ENCODE measurements around the gene TENM3.

TENM3 gene

DNA sequence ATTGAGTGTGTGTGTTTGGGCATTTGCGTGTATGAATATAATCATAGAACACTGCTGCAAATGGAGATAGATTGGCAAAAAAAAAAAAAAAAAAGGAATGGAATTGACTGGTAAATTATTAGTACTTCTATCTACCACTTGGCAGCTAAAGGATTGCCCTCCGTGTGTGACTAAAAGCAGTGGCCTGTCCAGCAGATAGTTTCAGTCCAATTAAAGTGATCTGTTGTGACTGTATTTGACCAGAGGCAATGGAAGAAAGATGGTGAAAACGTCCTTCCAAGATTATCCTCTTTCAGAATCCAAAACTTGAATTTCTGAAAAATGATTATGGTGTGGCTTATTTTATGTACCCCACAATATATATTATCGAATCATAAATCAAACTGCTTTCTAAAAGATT lies 19.5 kb upstream of the TENM3 start:
- TF ChIP-seq POLR2A (IDR thresholded peaks at IDR 0.05; ENCODE audit: extremely low read depth, insufficient read length) = no peak
- TF ChIP-seq, protein P1, sequence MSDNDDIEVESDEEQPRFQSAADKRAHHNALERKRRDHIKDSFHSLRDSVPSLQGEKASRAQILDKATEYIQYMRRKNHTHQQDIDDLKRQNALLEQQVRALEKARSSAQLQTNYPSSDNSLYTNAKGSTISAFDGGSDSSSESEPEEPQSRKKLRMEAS (IDR thresholded peaks at IDR 0.05; ENCODE audit: low read depth, low read length) = no peak
- no peak for TF ChIP-seq MYC (IDR thresholded peaks at IDR 0.05; ENCODE audit: low read depth, low read length)
- TF ChIP-seq, protein P2, sequence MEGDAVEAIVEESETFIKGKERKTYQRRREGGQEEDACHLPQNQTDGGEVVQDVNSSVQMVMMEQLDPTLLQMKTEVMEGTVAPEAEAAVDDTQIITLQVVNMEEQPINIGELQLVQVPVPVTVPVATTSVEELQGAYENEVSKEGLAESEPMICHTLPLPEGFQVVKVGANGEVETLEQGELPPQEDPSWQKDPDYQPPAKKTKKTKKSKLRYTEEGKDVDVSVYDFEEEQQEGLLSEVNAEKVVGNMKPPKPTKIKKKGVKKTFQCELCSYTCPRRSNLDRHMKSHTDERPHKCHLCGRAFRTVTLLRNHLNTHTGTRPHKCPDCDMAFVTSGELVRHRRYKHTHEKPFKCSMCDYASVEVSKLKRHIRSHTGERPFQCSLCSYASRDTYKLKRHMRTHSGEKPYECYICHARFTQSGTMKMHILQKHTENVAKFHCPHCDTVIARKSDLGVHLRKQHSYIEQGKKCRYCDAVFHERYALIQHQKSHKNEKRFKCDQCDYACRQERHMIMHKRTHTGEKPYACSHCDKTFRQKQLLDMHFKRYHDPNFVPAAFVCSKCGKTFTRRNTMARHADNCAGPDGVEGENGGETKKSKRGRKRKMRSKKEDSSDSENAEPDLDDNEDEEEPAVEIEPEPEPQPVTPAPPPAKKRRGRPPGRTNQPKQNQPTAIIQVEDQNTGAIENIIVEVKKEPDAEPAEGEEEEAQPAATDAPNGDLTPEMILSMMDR (IDR thresholded peaks at IDR 0.05; ENCODE audit: low read depth, low read length) = no peak
- DNase-seq (ENCODE audit: low read depth) = no peak
- H3K4me3 ChIP-seq (ENCODE audit: low read depth, low read length) = no peak overlapping the region

DNA sequence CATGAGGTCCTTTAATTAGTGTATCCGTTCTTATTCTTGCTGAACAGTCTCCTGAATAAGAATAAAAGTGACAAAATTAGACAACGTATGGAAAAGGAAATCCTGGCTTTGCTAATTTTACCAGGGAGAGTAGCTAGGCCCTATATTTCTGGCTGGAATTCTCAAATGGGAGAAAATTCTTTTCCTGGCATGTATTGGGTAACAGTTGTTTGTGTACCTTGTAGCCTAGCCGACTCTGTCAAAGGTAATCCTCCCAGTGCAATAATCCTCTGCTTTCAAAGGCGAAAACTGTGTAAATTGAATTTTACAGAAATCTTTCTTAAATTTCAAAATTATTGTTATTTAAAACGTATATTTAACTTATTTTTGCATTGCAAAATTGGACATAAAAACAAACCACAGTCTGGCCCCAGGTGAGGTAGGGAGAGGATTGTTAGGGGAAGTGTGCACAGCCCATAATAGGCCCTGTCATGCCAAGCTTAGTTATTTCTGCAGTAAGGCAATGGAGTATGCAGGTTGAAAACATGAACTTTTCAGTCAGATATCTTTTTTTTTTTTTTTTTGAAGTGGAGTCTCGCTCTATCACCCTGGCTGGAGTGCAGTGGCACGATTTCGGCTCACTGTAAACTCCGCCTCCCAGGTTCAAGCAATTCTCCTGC lies 18.9 kb upstream of the TENM3 start:
- no peak for DNase-seq (ENCODE audit: low read depth)

DNA sequence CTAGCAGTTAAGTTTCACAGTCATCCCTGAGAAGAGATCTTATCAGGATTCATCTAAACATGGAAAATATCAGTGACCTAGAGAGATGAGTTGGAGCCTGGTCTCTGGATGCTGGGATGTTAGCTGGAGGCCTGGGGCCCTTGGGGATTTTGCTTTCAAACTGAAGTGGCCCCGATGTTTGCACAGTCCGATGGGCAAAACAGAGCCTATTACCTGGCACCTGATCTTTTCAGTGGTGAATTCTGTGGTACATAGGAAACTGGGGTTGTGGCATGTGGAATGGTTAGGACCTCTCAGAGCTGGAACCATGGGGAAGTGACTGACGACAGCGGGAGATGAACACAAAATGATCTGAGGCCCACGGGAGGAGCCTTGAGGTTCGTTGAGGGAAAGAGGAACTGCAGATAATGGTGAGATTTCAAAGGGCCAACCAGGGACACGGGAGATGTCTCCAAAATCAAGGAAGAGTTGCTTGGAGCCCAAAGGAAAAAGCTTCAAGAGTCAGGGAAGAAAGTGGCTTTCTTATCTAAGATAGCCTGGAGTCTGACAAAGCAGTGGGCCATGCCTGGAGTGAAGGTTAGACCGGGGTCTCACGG lies 17.8 kb upstream of the TENM3 start:
- H3K4me3 ChIP-seq (ENCODE audit: low read depth, low read length) = no peak overlapping the region
- TF ChIP-seq, protein P2 (IDR thresholded peaks at IDR 0.05; ENCODE audit: low read depth, low read length) = no peak
- TF ChIP-seq, protein P1 (IDR thresholded peaks at IDR 0.05; ENCODE audit: low read depth, low read length) = no peak
- no peak for TF ChIP-seq MYC (IDR thresholded peaks at IDR 0.05; ENCODE audit: low read depth, low read length)
- TF ChIP-seq POLR2A (IDR thresholded peaks at IDR 0.05; ENCODE audit: extremely low read depth, insufficient read length) = no peak
- DNase-seq (ENCODE audit: low read depth) = no peak

More for the DNA sequence above, 18.9 kb upstream of the TENM3 start:
- TF ChIP-seq MYC (IDR thresholded peaks at IDR 0.05; ENCODE audit: low read depth, low read length) (no peak), POLR2A (IDR thresholded peaks at IDR 0.05; ENCODE audit: extremely low read depth, insufficient read length) (no peak)
- TF ChIP-seq, protein P2 (IDR thresholded peaks at IDR 0.05; ENCODE audit: low read depth, low read length) = no peak
- TF ChIP-seq, protein P1 (IDR thresholded peaks at IDR 0.05; ENCODE audit: low read depth, low read length) = no peak
- no peak overlapping the region for H3K4me3 ChIP-seq (ENCODE audit: low read depth, low read length)

DNA sequence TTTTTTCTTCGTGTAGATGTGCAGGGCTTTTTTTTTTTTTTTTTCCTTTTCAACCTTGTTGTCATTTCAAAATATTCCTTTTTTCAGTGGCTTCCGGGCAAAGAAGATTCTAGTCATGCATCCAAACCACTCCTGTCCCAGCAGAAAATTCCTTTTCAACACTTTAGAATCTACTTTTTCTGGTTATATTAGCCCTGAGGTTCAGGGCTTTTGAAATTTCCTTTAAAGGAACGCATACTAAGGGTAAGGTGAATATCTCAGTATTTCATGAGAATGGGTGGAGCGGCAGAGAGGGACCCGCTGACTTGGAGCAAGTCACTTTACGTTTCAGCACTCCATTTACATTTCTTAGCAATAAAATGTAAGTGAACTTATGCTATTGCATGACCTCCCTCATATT lies 15.6 kb upstream of the TENM3 start:
- TF ChIP-seq, protein P1 (IDR thresholded peaks at IDR 0.05; ENCODE audit: low read depth, low read length) = no peak
- TF ChIP-seq, protein P2 (IDR thresholded peaks at IDR 0.05; ENCODE audit: low read depth, low read length) = no peak
- TF ChIP-seq POLR2A (IDR thresholded peaks at IDR 0.05; ENCODE audit: extremely low read depth, insufficient read length) = no peak
- no peak for TF ChIP-seq MYC (IDR thresholded peaks at IDR 0.05; ENCODE audit: low read depth, low read length)
- no peak overlapping the region for H3K4me3 ChIP-seq (ENCODE audit: low read depth, low read length)
- DNase-seq (ENCODE audit: low read depth) = no peak

DNA sequence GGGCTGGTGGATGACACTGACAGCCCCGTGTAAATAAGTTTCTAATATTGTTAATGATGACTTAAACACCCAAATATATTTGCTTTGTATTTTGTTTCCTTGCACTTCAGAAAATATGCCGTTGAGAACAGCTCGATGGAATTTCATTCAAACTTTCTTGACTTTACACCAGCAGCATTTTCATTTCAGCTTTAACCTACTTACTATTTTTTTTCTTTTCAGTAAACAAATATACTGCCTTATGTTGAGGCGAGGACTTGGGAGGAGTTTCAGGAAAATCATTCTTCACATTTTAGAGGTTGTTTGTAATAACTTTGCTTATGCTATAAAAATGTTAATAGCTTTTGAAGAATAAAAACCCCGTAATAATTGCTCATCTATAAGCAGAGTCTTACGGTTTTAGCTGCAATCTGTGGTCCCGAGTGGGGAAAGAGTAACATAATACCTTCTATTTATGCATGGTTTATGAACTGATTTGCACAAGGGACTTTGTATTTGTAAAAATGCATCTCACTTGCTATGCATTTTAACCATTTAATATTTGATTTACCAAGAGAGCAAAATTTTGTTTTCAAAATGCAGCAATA lies 14.1 kb upstream of the TENM3 start:
- H3K4me3 ChIP-seq (ENCODE audit: low read depth, low read length) = no peak overlapping the region
- no peak for TF ChIP-seq POLR2A (IDR thresholded peaks at IDR 0.05; ENCODE audit: extremely low read depth, insufficient read length)
- TF ChIP-seq, protein P2 (IDR thresholded peaks at IDR 0.05; ENCODE audit: low read depth, low read length) = no peak
- TF ChIP-seq, protein P1 (IDR thresholded peaks at IDR 0.05; ENCODE audit: low read depth, low read length) = no peak
- no peak for TF ChIP-seq MYC (IDR thresholded peaks at IDR 0.05; ENCODE audit: low read depth, low read length)
- no peak for DNase-seq (ENCODE audit: low read depth)
